Adrenal gland (tissue), 5 donors: Measurements from ENCODE around the gene ERG28.

Experiments used
- POLR2A ChIP-seq, 2 donors: fragments of 450-650 bp; IDR thresholded peaks; one replicate each; pipeline ENCODE4 v1.6.1; 2017; ENCODE audit warnings: antibody characterized with exemption in 2 of 2, mild to moderate bottlenecking in 2 of 2, moderate library complexity in 1 of 2
- TF ChIP-seq, protein P1 (sequence below), 6 experiments: fragments of 450-650 bp in 4 of 6; fragments of 200-600 bp in 2 of 6; sonication (generic) in 1 of 6; IDR thresholded peaks; 1 replicate in 5 of 6; 2 replicates in 1 of 6; pipeline versions ENCODE4 v1.5.1 to v1.8.0; 2016 to 2021; ENCODE audit warnings: antibody characterized with exemption in 6 of 6, mild to moderate bottlenecking in 2 of 6, moderate library complexity in 1 of 6
- donor health status: DM: no; HTN: no; CAD: no.

DNA sequence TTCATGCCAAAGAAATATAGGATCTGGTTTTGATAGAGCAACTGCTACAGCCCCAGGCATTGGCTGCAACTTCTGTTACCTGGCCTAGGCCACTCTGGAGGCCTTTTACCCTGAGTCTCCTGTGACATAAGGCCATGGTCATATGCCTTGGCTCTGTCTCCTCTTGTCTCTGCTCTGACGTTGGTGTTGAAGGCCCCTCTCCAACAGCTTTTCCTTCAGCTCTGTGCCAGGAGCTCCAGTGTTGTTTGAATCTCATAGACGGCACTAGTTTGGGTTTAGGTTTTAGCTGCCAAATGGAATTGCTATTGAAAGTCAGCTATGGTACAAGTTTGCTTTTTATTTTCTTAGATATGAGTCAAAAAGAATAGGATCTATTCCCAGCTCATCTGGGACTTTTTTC is 41.4 kb upstream of the ERG28 start:
- TF ChIP-seq POLR2A (IDR thresholded peaks at IDR 0.05): no peak
- TF ChIP-seq, protein P1, sequence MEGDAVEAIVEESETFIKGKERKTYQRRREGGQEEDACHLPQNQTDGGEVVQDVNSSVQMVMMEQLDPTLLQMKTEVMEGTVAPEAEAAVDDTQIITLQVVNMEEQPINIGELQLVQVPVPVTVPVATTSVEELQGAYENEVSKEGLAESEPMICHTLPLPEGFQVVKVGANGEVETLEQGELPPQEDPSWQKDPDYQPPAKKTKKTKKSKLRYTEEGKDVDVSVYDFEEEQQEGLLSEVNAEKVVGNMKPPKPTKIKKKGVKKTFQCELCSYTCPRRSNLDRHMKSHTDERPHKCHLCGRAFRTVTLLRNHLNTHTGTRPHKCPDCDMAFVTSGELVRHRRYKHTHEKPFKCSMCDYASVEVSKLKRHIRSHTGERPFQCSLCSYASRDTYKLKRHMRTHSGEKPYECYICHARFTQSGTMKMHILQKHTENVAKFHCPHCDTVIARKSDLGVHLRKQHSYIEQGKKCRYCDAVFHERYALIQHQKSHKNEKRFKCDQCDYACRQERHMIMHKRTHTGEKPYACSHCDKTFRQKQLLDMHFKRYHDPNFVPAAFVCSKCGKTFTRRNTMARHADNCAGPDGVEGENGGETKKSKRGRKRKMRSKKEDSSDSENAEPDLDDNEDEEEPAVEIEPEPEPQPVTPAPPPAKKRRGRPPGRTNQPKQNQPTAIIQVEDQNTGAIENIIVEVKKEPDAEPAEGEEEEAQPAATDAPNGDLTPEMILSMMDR (IDR thresholded peaks at IDR 0.05): no peak
